ENCODE measurements around the gene C1orf159.

- TF ChIP-seq POLR2A (IDR thresholded peaks at IDR 0.05; ENCODE audit: extremely low read depth, insufficient read length) = no peak
- TF ChIP-seq, protein P1, sequence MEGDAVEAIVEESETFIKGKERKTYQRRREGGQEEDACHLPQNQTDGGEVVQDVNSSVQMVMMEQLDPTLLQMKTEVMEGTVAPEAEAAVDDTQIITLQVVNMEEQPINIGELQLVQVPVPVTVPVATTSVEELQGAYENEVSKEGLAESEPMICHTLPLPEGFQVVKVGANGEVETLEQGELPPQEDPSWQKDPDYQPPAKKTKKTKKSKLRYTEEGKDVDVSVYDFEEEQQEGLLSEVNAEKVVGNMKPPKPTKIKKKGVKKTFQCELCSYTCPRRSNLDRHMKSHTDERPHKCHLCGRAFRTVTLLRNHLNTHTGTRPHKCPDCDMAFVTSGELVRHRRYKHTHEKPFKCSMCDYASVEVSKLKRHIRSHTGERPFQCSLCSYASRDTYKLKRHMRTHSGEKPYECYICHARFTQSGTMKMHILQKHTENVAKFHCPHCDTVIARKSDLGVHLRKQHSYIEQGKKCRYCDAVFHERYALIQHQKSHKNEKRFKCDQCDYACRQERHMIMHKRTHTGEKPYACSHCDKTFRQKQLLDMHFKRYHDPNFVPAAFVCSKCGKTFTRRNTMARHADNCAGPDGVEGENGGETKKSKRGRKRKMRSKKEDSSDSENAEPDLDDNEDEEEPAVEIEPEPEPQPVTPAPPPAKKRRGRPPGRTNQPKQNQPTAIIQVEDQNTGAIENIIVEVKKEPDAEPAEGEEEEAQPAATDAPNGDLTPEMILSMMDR (IDR thresholded peaks at IDR 0.05; ENCODE audit: low read depth, low read length) = no peak
Observed at GRCh38 chr1:1084372-1085170, 31.3 kb downstream of the C1orf159 start.
